ENCODE measurements around the gene INTS14. TPM values are rescaled to one million over a fixed set of nuclear protein-coding genes. Genes with fewer than 3 reads are reported as not detected.

The INTS14 gene
- total RNA-seq, 1 experiment from 2014 or later, result 38.2 TPM

- CTCF ChIA-PET, result no interaction called here
- POLR2A ChIA-PET, result no interaction called here
- Histone ChIP-seq H3K36me3 (ENCODE audit: control insufficient read depth, insufficient read depth, low read length) (no peaks in the 10 kb centered on the region; the same call in 1 of the 2 replicates), H3K9me3 (no peaks in the 10 kb centered on the region), H3K4me1 (no peaks in the 10 kb centered on the region), H3K27me3 (replicated peaks; ENCODE audit: control insufficient read depth, insufficient read depth, low read length) (no peaks in the 10 kb centered on the region), H3K4me3 (ENCODE audit: low read depth, low read length) (no peak overlapping the region)
- intact Hi-C loops (cut with micrococcal nuclease; ENCODE audit: unreplicated experiment), result no loop called here
- no peak for DNase-seq
- no TSS peak for BruUV-seq (replicated peaks)
- Mint-ChIP-seq H3K27ac (ENCODE audit: unreplicated experiment) (no peak overlapping the region), H3K27me3 (ENCODE audit: insufficient read depth, unreplicated experiment) (no peaks in the 10 kb centered on the region), H3K4me1 (ENCODE audit: low read depth, unreplicated experiment) (no peaks in the 10 kb centered on the region), H3K4me3 (ENCODE audit: unreplicated experiment) (no peak overlapping the region), H3K9me3 (ENCODE audit: unreplicated experiment) (no peaks in the 10 kb centered on the region), H3K36me3 (ENCODE audit: insufficient read depth, unreplicated experiment) (peaks cover 70% of the 10 kb centered on the region)
- no peak for TF ChIP-seq CTCF (IDR thresholded peaks at IDR 0.05; ENCODE audit: insufficient read depth in 1 of 2, low read depth in 1 of 2, low read length in 1 of 2, severe bottlenecking in 1 of 2, unreplicated experiment in 1 of 2)
Measured at GRCh38 chr15:65584241-65584640, 26.7 kb downstream of the INTS14 start.

- Mint-ChIP-seq H3K27ac (ENCODE audit: unreplicated experiment) (no peak overlapping the region), H3K36me3 (ENCODE audit: insufficient read depth, unreplicated experiment) (peaks cover 75% of the 10 kb centered on the region), H3K9me3 (ENCODE audit: unreplicated experiment) (no peaks in the 10 kb centered on the region), H3K4me3 (ENCODE audit: unreplicated experiment) (no peak overlapping the region), H3K27me3 (ENCODE audit: insufficient read depth, unreplicated experiment) (no peaks in the 10 kb centered on the region), H3K4me1 (ENCODE audit: low read depth, unreplicated experiment) (no peaks in the 10 kb centered on the region)
- Histone ChIP-seq H3K4me3 (ENCODE audit: low read depth, low read length) (no peak overlapping the region), H3K4me1 (no peaks in the 10 kb centered on the region), H3K27me3 (replicated peaks; ENCODE audit: control insufficient read depth, insufficient read depth, low read length) (no peaks in the 10 kb centered on the region), H3K36me3 (ENCODE audit: control insufficient read depth, insufficient read depth, low read length) (no peaks in the 10 kb centered on the region; the same call in 1 of the 2 replicates), H3K9me3 (no peaks in the 10 kb centered on the region)
- no peak for TF ChIP-seq CTCF (IDR thresholded peaks at IDR 0.05; ENCODE audit: insufficient read depth in 1 of 2, low read depth in 1 of 2, low read length in 1 of 2, severe bottlenecking in 1 of 2, unreplicated experiment in 1 of 2)
- DNase-seq, result no peak
- ChIA-PET CTCF (no interaction called here), POLR2A (no interaction called here)
- BruUV-seq (replicated peaks), result no TSS peak
- intact Hi-C loops (cut with micrococcal nuclease; ENCODE audit: unreplicated experiment), result no loop called here
Measured at GRCh38 chr15:65583701-65584100, 27.2 kb downstream of the INTS14 start.

GRCh38 chr15:65580287-65580686 is 30.6 kb downstream of the INTS14 start:
- Histone ChIP-seq H3K4me1 (no peaks in the 10 kb centered on the region), H3K4me3 (ENCODE audit: low read depth, low read length) (no peak overlapping the region), H3K27me3 (replicated peaks; ENCODE audit: control insufficient read depth, insufficient read depth, low read length) (no peaks in the 10 kb centered on the region), H3K36me3 (ENCODE audit: control insufficient read depth, insufficient read depth, low read length) (no peaks in the 10 kb centered on the region; the same call in none of the 2 replicates), H3K9me3 (no peaks in the 10 kb centered on the region)
- no peak for DNase-seq
- no peaks in the 10 kb centered on the region for H3K4me1 Mint-ChIP-seq (ENCODE audit: low read depth, unreplicated experiment)
- H3K36me3 Mint-ChIP-seq (ENCODE audit: insufficient read depth, unreplicated experiment), result peaks cover 75% of the 10 kb centered on the region
- intact Hi-C loops (cut with micrococcal nuclease; ENCODE audit: unreplicated experiment), result no loop called here
- POLR2A ChIA-PET, result no interaction called here
- BruUV-seq (replicated peaks), result no TSS peak
- H3K27me3 Mint-ChIP-seq (ENCODE audit: insufficient read depth, unreplicated experiment), result no peaks in the 10 kb centered on the region
- no peak for TF ChIP-seq CTCF (IDR thresholded peaks at IDR 0.05; ENCODE audit: insufficient read depth in 1 of 2, low read depth in 1 of 2, low read length in 1 of 2, severe bottlenecking in 1 of 2, unreplicated experiment in 1 of 2)
- CTCF ChIA-PET, result no interaction called here
- H3K27ac Mint-ChIP-seq (ENCODE audit: unreplicated experiment), result no peak overlapping the region
- H3K4me3 Mint-ChIP-seq (ENCODE audit: unreplicated experiment), result no peak overlapping the region
- H3K9me3 Mint-ChIP-seq (ENCODE audit: unreplicated experiment), result no peaks in the 10 kb centered on the region

Data from Caco-2 (cell line).